ENCODE results near the gene PCNX1.

- TF ChIP-seq EP300 (IDR thresholded peaks at IDR 0.05; ENCODE audit: borderline replicate concordance): no peak
- no peak for TF ChIP-seq CREB1 (IDR thresholded peaks at IDR 0.05; ENCODE audit: low read depth)
- TF ChIP-seq RAD21 (IDR thresholded peaks at IDR 0.05; ENCODE audit: low read depth): no peak
- TF ChIP-seq TAF1 (IDR thresholded peaks at IDR 0.05; ENCODE audit: low read depth): no peak
Measured at GRCh38 chr14:70920608-70921007, 13.3 kb downstream of the PCNX1 start.

Data from Ishikawa (cell line).